Natural killer cell (primary cell): ENCODE measurements around the gene MYO9A. TPM values are rescaled to one million over a fixed set of nuclear protein-coding genes. Genes with fewer than 3 reads are reported as not detected.

Experiments used
- ATAC-seq, 3 donors: fragments of 150-1000 bp in 2 of 3; fragments of 200-7000 bp in 1 of 3; cut with Tn5 transposase; 1 replicate in 1 of 3; 2 replicates in 2 of 3; pipeline ENCODE4 v1.10.0; 2021; ENCODE audit warnings: mild to moderate bottlenecking in 2 of 3, moderate library complexity in 2 of 3
- DNase-seq, 2 donors: peaks; one replicate each; pipeline versions ENCODE4 v3.0.0 to v3.0.0-alpha.2; 2013 to 2021; ENCODE audit warnings: mixed read lengths in 1 of 2
- H3K27ac ChIP-seq: one replicate; pipeline ENCODE4 v1.5.1; 2013; ENCODE audit warnings: mild to moderate bottlenecking, low read length
- H3K27me3 ChIP-seq: one replicate; pipeline ENCODE4 v1.6.1; 2013; ENCODE audit warnings: low read length; ENCODE audit not compliant: control insufficient read depth, insufficient read depth
- H3K36me3 ChIP-seq: one replicate; pipeline ENCODE4 v1.6.1; 2013; ENCODE audit warnings: low read length; ENCODE audit not compliant: control insufficient read depth, insufficient read depth
- H3K4me1 ChIP-seq: one replicate; pipeline ENCODE4 v1.6.1; 2013; ENCODE audit warnings: low read length; ENCODE audit not compliant: control insufficient read depth, insufficient read depth
- H3K4me3 ChIP-seq: one replicate; pipeline ENCODE4 v1.5.1; 2013; ENCODE audit warnings: low read length
- H3K9me3 ChIP-seq: one replicate; pipeline ENCODE4 v1.6.1; 2013; ENCODE audit warnings: low read length; ENCODE audit not compliant: control insufficient read depth, insufficient read depth
- H3K27ac Mint-ChIP-seq, 2 donors: one replicate each; pipeline ENCODE4 v1.8.0; 2022; ENCODE audit warnings: mild to moderate bottlenecking in 2 of 2, mixed read lengths in 2 of 2, moderate library complexity in 1 of 2
- H3K27me3 Mint-ChIP-seq, 2 donors: one replicate each; pipeline ENCODE4 v1.8.0; 2022; ENCODE audit warnings: low read depth in 2 of 2, mixed read lengths in 2 of 2
- H3K36me3 Mint-ChIP-seq: one replicate; pipeline ENCODE4 v1.8.0; 2022; ENCODE audit warnings: mixed read lengths
- H3K4me1 Mint-ChIP-seq, 2 donors: one replicate each; pipeline ENCODE4 v1.8.0; 2022; ENCODE audit warnings: mixed read lengths in 2 of 2
- H3K4me3 Mint-ChIP-seq: one replicate; pipeline ENCODE4 v1.8.0; 2022; ENCODE audit warnings: mild to moderate bottlenecking, moderate library complexity, mixed read lengths
- H3K9me3 Mint-ChIP-seq, 2 donors: one replicate each; pipeline ENCODE4 v1.8.0; 2022; ENCODE audit warnings: mixed read lengths in 2 of 2
- WGBS: methylation state at CpG from one replicate; pipeline ENCODE4 v1.1.7; 2013; ENCODE audit warnings: missing lambda C conversion rate; ENCODE audit not compliant: insufficient coverage; 5-methylcytosine and 5-hydroxymethylcytosine counted together
- intact Hi-C: fragments of 100-400 bp; cut with micrococcal nuclease; formaldehyde crosslinking; loops from one replicate; pipeline ENCODE4 v1.14.2; 2022
- total RNA-seq, 4 donors: library from RNA; stranded (reverse); fragments of 120-200 nt in 1 of 4; gene quantifications; one replicate each; pipeline versions ENCODE4 v1.2.3 to v1.2.4, GENCODE V29; 2013 to 2022
- TF ChIP-seq, protein P1 (sequence below): fragments of 200-600 bp; IDR thresholded peaks from one replicate; pipeline ENCODE4 v1.8.0; 2022; ENCODE audit warnings: antibody characterized with exemption

MYO9A gene
- total RNA-seq, 3 donors from 2014 or later (not counting 1 experiment from before 2014, with no cell fraction given) = 36.3 to 40.4 (median 37.3) TPM

DNA sequence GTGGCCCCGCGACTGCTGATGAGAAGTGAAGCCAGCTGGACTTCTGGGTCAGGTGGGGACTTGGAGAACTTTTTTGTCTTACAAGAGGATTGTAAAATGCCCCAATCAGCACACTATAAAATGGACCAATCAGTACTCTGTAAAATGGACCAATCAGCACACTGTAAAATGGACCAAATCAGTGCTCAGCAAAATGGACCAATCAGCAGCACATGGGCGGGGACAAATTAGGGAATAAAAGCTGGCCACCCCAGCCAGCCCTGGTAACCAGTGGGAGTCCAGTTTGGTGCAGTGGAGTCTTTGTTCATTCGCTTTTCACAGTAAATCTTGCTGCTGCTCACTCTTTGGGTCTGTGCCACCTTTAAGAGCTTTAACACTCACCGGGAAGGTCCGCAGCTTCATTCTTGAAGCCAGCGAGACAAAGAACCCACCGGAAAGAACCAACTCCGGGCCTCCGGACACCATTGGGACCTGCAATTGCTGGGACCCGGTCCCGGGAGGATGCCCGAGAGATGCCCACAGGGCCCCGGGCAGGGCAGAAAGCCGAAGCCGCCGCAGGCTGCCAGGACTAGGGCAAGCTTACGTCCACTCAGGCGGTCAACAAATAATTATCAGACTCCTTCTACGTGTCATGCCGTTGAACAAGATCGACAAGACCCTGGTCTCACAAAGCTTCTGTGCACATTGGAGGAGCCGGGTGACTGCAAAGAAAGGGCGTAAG is 315.9 kb downstream of the MYO9A start:
- peaks cover 15 to 29% of the 10 kb centered on the region in 2 donors for H3K27me3 Mint-ChIP-seq
- H3K36me3 ChIP-seq = no peaks in the 10 kb centered on the region
- 96% methylated on average over 24 of the region's 24 CpGs for WGBS
- H3K4me3 ChIP-seq = no peak overlapping the region
- no peaks in the 10 kb centered on the region for H3K27me3 ChIP-seq
- no peak for ATAC-seq
- H3K9me3 ChIP-seq = no peaks in the 10 kb centered on the region
- no peak overlapping the region for H3K27ac Mint-ChIP-seq
- no peak overlapping the region for H3K4me3 Mint-ChIP-seq
- TF ChIP-seq, protein P1, sequence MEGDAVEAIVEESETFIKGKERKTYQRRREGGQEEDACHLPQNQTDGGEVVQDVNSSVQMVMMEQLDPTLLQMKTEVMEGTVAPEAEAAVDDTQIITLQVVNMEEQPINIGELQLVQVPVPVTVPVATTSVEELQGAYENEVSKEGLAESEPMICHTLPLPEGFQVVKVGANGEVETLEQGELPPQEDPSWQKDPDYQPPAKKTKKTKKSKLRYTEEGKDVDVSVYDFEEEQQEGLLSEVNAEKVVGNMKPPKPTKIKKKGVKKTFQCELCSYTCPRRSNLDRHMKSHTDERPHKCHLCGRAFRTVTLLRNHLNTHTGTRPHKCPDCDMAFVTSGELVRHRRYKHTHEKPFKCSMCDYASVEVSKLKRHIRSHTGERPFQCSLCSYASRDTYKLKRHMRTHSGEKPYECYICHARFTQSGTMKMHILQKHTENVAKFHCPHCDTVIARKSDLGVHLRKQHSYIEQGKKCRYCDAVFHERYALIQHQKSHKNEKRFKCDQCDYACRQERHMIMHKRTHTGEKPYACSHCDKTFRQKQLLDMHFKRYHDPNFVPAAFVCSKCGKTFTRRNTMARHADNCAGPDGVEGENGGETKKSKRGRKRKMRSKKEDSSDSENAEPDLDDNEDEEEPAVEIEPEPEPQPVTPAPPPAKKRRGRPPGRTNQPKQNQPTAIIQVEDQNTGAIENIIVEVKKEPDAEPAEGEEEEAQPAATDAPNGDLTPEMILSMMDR = no peak
- no peaks in the 10 kb centered on the region for H3K36me3 Mint-ChIP-seq
- intact Hi-C loops = loop anchor here (1.0 kb wide), 1 partner anchor 58 kb away; no protein-coding TSS in a partner anchor
- no peaks in the 10 kb centered on the region for H3K9me3 Mint-ChIP-seq
- no peak overlapping the region for H3K27ac ChIP-seq
- H3K4me1 ChIP-seq = no peaks in the 10 kb centered on the region
- DNase-seq = no peak
- peaks cover 0 to 6% of the 10 kb centered on the region in 2 donors for H3K4me1 Mint-ChIP-seq

DNA sequence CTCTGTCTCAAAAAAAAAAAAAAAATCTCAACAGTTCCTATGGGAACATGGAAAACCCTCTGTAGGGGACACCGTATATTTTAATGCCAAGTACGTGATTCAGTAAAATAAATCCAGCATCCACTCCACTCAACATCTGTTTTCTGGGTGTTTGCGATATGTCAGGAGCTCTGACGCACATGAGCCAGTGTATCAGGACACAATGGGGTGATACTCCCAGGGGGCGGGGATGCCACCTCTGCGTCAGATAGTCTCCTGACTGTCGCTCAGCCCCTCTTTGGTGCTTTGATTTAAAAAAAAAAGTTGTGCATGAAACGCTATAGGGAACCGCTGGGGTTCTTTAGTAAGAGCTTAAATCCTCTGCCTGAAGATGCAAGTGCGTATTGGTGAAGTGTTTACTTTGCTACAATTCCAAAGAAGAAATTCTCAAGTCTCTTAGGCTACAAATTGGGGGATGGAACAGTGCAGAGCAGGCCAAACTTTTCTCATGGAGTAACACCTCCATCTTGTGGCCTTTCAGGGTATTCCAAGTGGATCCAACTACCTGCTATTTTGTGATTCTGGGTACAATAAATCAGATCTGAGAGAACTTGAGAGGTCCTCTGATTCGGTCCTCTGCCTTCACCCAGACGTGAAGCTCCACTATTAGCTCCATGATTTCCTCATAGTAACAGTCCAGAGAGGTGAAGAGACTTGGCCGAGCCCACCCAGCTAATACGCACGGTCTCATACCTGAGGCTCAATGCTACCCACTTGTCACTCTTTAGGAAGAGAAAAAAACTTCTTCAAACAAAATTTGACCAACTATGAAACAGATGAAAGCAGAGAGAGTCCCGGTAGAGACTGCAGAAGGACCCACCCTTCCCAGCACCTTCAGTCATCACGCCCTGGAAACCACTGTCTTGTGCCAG is 316.9 kb downstream of the MYO9A start:
- 67% methylated on average over 17 of the region's 17 CpGs for WGBS
- TF ChIP-seq, protein P1 = no peak

DNA sequence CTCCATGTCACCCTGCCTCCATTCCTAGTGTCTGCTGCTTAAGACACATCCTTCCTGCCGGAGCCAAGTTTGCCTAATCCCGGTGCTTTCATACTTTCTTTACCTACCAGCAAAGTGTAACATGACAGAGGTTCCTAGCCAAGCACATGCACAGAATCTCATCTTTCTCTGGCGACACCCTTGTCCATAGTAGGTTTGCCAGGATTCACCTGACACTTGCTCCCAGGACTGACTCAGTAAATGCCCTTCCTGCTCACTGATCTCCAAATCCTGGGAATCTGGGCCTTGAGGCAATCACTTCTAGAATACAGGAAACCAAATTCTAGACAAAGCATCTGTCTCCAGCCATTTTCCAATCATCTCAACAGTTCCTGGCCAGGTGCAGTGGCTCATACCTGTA is 317.8 kb downstream of the MYO9A start:
- intact Hi-C loops = no loop called here
- WGBS = 90% methylated on average over 3 of the region's 3 CpGs
- Histone ChIP-seq H3K4me3 (no peak overlapping the region), H3K27ac (no peak overlapping the region), H3K4me1 (no peaks in the 10 kb centered on the region), H3K9me3 (no peaks in the 10 kb centered on the region), H3K36me3 (no peaks in the 10 kb centered on the region), H3K27me3 (no peaks in the 10 kb centered on the region)
- H3K4me1 Mint-ChIP-seq = peaks cover 0 to 6% of the 10 kb centered on the region in 2 donors
- DNase-seq (no peak), ATAC-seq (no peak)
- H3K36me3 Mint-ChIP-seq = no peaks in the 10 kb centered on the region
- peaks cover 13 to 29% of the 10 kb centered on the region in 2 donors for H3K27me3 Mint-ChIP-seq
- H3K9me3 Mint-ChIP-seq = no peaks in the 10 kb centered on the region
- H3K27ac Mint-ChIP-seq = no peak overlapping the region
- H3K4me3 Mint-ChIP-seq = no peak overlapping the region
- TF ChIP-seq, protein P1 = no peak

More for the DNA sequence above, 316.9 kb downstream of the MYO9A start:
- H3K9me3 ChIP-seq = no peaks in the 10 kb centered on the region
- DNase-seq (peak in 1 of 2 donors; percentile 46), ATAC-seq (peak in 1 of 3 donors; percentile 24)
- H3K4me1 Mint-ChIP-seq = peaks cover 0 to 6% of the 10 kb centered on the region in 2 donors
- H3K27me3 ChIP-seq = no peaks in the 10 kb centered on the region
- no peak overlapping the region for H3K4me3 Mint-ChIP-seq
- H3K27me3 Mint-ChIP-seq = peaks cover 15 to 29% of the 10 kb centered on the region in 2 donors
- no peaks in the 10 kb centered on the region for H3K36me3 ChIP-seq
- no peaks in the 10 kb centered on the region for H3K36me3 Mint-ChIP-seq
- H3K27ac Mint-ChIP-seq = no peak overlapping the region
- no peaks in the 10 kb centered on the region for H3K9me3 Mint-ChIP-seq
- H3K27ac ChIP-seq = no peak overlapping the region
- no peaks in the 10 kb centered on the region for H3K4me1 ChIP-seq
- no peak overlapping the region for H3K4me3 ChIP-seq
- intact Hi-C loops = loop anchor here (1.0 kb wide), 1 partner anchor 57 kb away; no protein-coding TSS in a partner anchor
